GM23248 (cell line): Measurements from ENCODE around the gene MSANTD2.

Experiments used
- EZH2 ChIP-seq: fragments of 200-600 bp; sonication (generic); IDR thresholded peaks from 2 replicates; pipeline ENCODE4 v1.6.1; 2018; ENCODE audit warnings: antibody characterized with exemption, mild to moderate bottlenecking; ENCODE audit not compliant: insufficient read depth, poor library complexity, severe bottlenecking
- EZH2phosphoT487 ChIP-seq: fragments of 200-600 bp; sonication (generic); IDR thresholded peaks from 2 replicates; pipeline ENCODE4 v1.6.1; 2018; ENCODE audit warnings: antibody characterized with exemption, moderate library complexity, mild to moderate bottlenecking, low read depth; ENCODE audit not compliant: insufficient read depth

DNA sequence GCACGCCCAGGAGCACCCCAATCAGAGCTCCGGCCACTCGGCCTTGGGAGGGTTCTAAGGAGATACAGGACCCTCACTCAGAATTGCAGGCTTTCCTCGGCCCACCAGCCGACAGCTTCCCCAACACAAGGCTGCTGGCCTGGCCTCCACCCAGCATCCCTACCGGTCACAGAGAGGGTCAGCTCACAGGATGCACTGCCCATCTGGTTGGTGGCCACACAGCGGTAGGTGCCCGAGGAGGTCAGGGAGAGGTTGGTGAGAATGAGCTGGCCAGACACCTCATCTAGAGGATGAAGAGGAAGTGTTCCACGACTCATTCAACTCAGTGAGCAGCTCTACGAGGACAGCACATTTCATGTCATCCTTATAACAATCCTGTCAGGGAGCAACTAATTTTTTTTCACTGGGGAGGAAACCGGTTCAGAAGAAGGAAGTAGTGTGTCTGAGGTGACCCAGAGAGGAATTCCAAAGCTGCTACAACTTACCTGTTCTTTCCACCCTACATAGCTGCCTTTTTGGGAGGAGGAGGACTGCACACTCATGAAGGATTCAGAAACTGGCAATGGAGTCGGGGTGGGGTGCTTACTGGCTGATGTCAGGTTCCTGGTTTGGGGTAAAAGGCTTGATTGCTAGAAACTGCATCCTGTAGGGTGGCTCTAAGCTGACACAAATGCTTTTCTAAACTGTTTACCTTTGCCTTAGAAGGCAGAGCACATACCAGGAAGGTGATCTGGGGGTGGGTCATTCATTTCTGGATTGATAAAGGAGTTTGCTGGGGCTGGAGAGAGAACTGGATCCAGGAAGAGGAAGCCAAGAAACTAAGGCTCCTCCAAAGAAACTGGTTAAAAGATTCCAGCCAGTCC is 51.5 kb downstream of the MSANTD2 start:
- no peak for TF ChIP-seq EZH2
- no peak for TF ChIP-seq EZH2phosphoT487
